Liver (tissue), 3 donors: ENCODE results near the gene ITGA7.

Experiments used
- SP1 ChIP-seq: IDR thresholded peaks from 2 replicates; pipeline ENCODE4 v1.6.1; 2018; ENCODE audit warnings: antibody characterized with exemption, mild to moderate bottlenecking
- TF ChIP-seq, protein P1 (sequence below): fragments of 150-350 bp; IDR thresholded peaks from 2 replicates; pipeline ENCODE4 v1.5.1; 2017; ENCODE audit warnings: improper control_type of control experiment, low read depth, low read length; ENCODE audit not compliant: missing input control
- donor health status: healthy.
- donor health status: healthy.

DNA sequence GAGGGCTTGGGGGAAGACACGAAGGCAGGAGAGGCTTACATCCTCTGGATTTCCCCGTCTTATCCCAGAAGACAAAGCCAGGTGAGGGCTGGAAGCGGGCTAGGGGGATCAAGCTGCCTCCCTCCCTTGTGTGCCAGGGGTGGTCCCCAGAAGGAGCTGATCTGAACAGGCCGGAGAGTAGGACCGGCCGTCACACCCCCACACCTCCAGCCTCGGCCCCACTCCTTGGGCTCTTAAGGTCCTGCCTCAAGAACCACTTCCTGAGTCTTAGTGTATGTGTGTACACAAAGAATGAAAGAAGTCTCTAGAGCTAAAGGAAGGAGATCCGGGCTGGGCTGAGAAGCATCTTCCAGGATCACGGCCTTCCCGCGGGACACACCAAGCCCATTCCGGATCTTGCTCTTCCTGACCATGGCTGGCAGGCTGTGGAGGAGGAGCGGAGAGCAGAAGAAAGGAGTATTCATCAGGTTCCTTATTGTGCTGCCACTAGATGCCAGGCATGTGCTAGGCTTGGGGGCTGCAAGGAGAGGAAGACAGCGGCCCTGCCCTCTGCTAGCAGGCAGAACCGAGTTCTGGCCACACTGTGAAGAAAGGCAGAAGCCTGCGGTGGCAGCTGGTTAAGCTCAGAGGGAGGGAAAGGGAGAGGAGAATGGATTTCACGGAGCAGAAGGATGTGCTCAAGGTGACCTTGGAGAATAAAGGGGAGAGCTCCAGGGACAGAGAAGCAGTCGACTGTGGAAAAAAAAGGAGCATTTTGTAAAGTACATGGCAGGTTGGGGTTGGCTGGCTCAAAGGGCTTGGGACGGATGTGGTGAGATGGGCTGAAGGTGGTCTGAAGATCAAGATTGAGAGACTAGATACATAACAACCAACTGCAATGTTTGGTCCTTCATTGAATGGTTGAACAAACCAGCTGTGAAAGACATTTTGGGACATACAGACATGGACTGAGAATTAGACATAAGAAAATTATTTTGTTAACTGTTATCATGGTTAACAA, 22.4 kb upstream of the ITGA7 start:
- TF ChIP-seq, protein P1, sequence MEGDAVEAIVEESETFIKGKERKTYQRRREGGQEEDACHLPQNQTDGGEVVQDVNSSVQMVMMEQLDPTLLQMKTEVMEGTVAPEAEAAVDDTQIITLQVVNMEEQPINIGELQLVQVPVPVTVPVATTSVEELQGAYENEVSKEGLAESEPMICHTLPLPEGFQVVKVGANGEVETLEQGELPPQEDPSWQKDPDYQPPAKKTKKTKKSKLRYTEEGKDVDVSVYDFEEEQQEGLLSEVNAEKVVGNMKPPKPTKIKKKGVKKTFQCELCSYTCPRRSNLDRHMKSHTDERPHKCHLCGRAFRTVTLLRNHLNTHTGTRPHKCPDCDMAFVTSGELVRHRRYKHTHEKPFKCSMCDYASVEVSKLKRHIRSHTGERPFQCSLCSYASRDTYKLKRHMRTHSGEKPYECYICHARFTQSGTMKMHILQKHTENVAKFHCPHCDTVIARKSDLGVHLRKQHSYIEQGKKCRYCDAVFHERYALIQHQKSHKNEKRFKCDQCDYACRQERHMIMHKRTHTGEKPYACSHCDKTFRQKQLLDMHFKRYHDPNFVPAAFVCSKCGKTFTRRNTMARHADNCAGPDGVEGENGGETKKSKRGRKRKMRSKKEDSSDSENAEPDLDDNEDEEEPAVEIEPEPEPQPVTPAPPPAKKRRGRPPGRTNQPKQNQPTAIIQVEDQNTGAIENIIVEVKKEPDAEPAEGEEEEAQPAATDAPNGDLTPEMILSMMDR, result no peak
- TF ChIP-seq SP1, result no peak
